Effector memory CD8-positive, alpha-beta T cell (primary cell): ENCODE measurements around the gene LRIF1.
"Not testable (repeated sequence)": the region's sequence is repeated elsewhere in the genome, so short reads cannot be mapped to it uniquely, and the experiment has no call there.

Experiments
- ATAC-seq: fragments of 150-1000 bp; cut with Tn5 transposase; replicated peaks from 2 replicates; pipeline ENCODE4 v1.10.0; 2021; ENCODE audit warnings: mild to moderate bottlenecking, moderate library complexity
- DNase-seq, 3 experiments: peaks; one replicate each; pipeline ENCODE4 v3.0.0; 2021
- H3K27ac Mint-ChIP-seq, 2 donors: one replicate each; pipeline ENCODE4 v1.8.0; 2022; ENCODE audit warnings: mild to moderate bottlenecking in 2 of 2, mixed read lengths in 2 of 2, moderate library complexity in 2 of 2
- H3K27me3 Mint-ChIP-seq, 2 donors: one replicate each; pipeline ENCODE4 v1.8.0; 2022; ENCODE audit warnings: mixed read lengths in 2 of 2
- H3K36me3 Mint-ChIP-seq: one replicate; pipeline ENCODE4 v1.8.0; 2022; ENCODE audit warnings: mild to moderate bottlenecking, moderate library complexity, mixed read lengths; ENCODE audit not compliant: insufficient read depth
- H3K4me1 Mint-ChIP-seq, 2 donors: one replicate each; pipeline ENCODE4 v1.8.0; 2022; ENCODE audit warnings: low read depth in 2 of 2, mixed read lengths in 2 of 2
- H3K4me3 Mint-ChIP-seq, 2 donors: one replicate each; pipeline ENCODE4 v1.8.0; 2022; ENCODE audit warnings: mild to moderate bottlenecking in 2 of 2, mixed read lengths in 2 of 2, moderate library complexity in 2 of 2
- H3K9me3 Mint-ChIP-seq, 2 donors: one replicate each; pipeline ENCODE4 v1.8.0; 2022; ENCODE audit warnings: mixed read lengths in 2 of 2
- total RNA-seq, 9 experiments: gene quantifications; one replicate each; lab custom pipeline; 2026; lab: John Stamatoyannopoulos, UW

Gene LRIF1
- 18.8 to 53.3 (median 34.9) reads per million in 9 experiments for total RNA-seq

- Mint-ChIP-seq H3K36me3 (peaks cover 25% of the 10 kb centered on the region), H3K27ac (peak within 1 kb of the TSS; percentile 96 to 98), H3K27me3 (peaks cover 9 to 12% of the 10 kb centered on the region in 2 donors), H3K9me3 (peaks cover 12 to 37% of the 10 kb centered on the region in 2 donors), H3K4me3 (peak within 1 kb of the TSS; percentile 85 to 92), H3K4me1 (peaks cover 32 to 37% of the 10 kb centered on the region in 2 donors)
- DNase-seq: peak; percentile 99 to 100 (median 100)
- ATAC-seq: peak; percentile 92
Measured at GRCh38 chr1:110963691-110964454, at the start of gene LRIF1. TSS of gene LRIF1 (minus strand) at chr1:110963922. CDS start at chr1:110963688, 234 bp downstream.

- H3K27ac Mint-ChIP-seq: no peak overlapping the region
- H3K27me3 Mint-ChIP-seq: peaks cover 69 to 76% of the 10 kb centered on the region in 2 donors
Measured at GRCh38 chr1:111008031-111008430, 44.3 kb upstream of the LRIF1 start.

GRCh38 chr1:111006556-111006955 is 42.8 kb upstream of the LRIF1 start:
- no peak overlapping the region for H3K4me3 Mint-ChIP-seq
- no peak for DNase-seq
- no peak for ATAC-seq
- no peak overlapping the region for H3K27ac Mint-ChIP-seq
- no peaks in the 10 kb centered on the region for H3K4me1 Mint-ChIP-seq
- H3K9me3 Mint-ChIP-seq: peaks cover 0 to 3% of the 10 kb centered on the region in 2 donors
- H3K36me3 Mint-ChIP-seq: peaks cover 3% of the 10 kb centered on the region
- H3K27me3 Mint-ChIP-seq: peaks cover 84 to 85% of the 10 kb centered on the region in 2 donors

More at GRCh38 chr1:111008031-111008430, 44.3 kb upstream of the LRIF1 start:
- no peaks in the 10 kb centered on the region for H3K4me1 Mint-ChIP-seq
- ATAC-seq (no peak), DNase-seq (no peak)
- peaks cover 3% of the 10 kb centered on the region for H3K36me3 Mint-ChIP-seq
- H3K9me3 Mint-ChIP-seq: peaks cover 0 to 3% of the 10 kb centered on the region in 2 donors
- H3K4me3 Mint-ChIP-seq: no peak overlapping the region

GRCh38 chr1:110999607-111000006 is 35.9 kb upstream of the LRIF1 start:
- not testable (repeated sequence) for DNase-seq, ATAC-seq, H3K27ac Mint-ChIP-seq, H3K4me3 Mint-ChIP-seq, H3K4me1 Mint-ChIP-seq, H3K9me3 Mint-ChIP-seq, H3K36me3 Mint-ChIP-seq
- H3K27me3 Mint-ChIP-seq: peaks cover 76 to 81% of the 10 kb centered on the region in 2 donors

- DNase-seq, H3K9me3 Mint-ChIP-seq, H3K36me3 Mint-ChIP-seq, H3K4me3 Mint-ChIP-seq, H3K27ac Mint-ChIP-seq: not testable (repeated sequence)
- Mint-ChIP-seq H3K27me3 (peaks cover 9 to 18% of the 10 kb centered on the region in 2 donors), H3K4me1 (peaks cover 7 to 12% of the 10 kb centered on the region in 2 donors)
- peak; percentile 59 for ATAC-seq
Measured at GRCh38 chr1:110992329-110992728, 28.6 kb upstream of the LRIF1 start.

- not testable (repeated sequence) for H3K9me3 Mint-ChIP-seq, H3K27ac Mint-ChIP-seq, DNase-seq, ATAC-seq, H3K4me3 Mint-ChIP-seq, H3K36me3 Mint-ChIP-seq
- peaks cover 7 to 12% of the 10 kb centered on the region in 2 donors for H3K4me1 Mint-ChIP-seq
- peaks cover 8 to 11% of the 10 kb centered on the region in 2 donors for H3K27me3 Mint-ChIP-seq
Measured at GRCh38 chr1:110991295-110991694, 27.6 kb upstream of the LRIF1 start.

GRCh38 chr1:110990541-110990940 is 26.8 kb upstream of the LRIF1 start:
- H3K9me3 Mint-ChIP-seq: no peaks in the 10 kb centered on the region
- H3K27me3 Mint-ChIP-seq: peaks cover 4 to 7% of the 10 kb centered on the region in 2 donors
- ATAC-seq (no peak), DNase-seq (no peak)
- H3K36me3 Mint-ChIP-seq: no peaks in the 10 kb centered on the region
- H3K27ac Mint-ChIP-seq: no peak overlapping the region
- H3K4me1 Mint-ChIP-seq: peaks cover 7 to 12% of the 10 kb centered on the region in 2 donors
- H3K4me3 Mint-ChIP-seq: no peak overlapping the region

- Mint-ChIP-seq H3K9me3 (peaks cover 11 to 12% of the 10 kb centered on the region in 2 donors), H3K4me1 (peaks cover 21 to 23% of the 10 kb centered on the region in 2 donors), H3K4me3 (no peak overlapping the region), H3K27ac (no peak overlapping the region), H3K27me3 (peaks cover 0 to 5% of the 10 kb centered on the region in 2 donors), H3K36me3 (peaks cover 5% of the 10 kb centered on the region)
- DNase-seq (no peak), ATAC-seq (no peak)
Measured at GRCh38 chr1:110986407-110986891, 22.7 kb upstream of the LRIF1 start.

- H3K9me3 Mint-ChIP-seq: peaks cover 15 to 21% of the 10 kb centered on the region in 2 donors
- peaks cover 11 to 14% of the 10 kb centered on the region in 2 donors for H3K27me3 Mint-ChIP-seq
- peak; percentile 32 to 40 (median 33) for DNase-seq
- H3K36me3 Mint-ChIP-seq: peaks cover 7% of the 10 kb centered on the region
- H3K27ac Mint-ChIP-seq: peak overlapping the region; percentile 0 to 12
- H3K4me3 Mint-ChIP-seq: peak overlapping the region; percentile 24 to 55
- H3K4me1 Mint-ChIP-seq: peaks cover 25 to 26% of the 10 kb centered on the region in 2 donors
- ATAC-seq: peak; percentile 100
Measured at GRCh38 chr1:110982320-110982719, 18.6 kb upstream of the LRIF1 start.

GRCh38 chr1:110979154-110979553 is 15.4 kb upstream of the LRIF1 start:
- H3K27ac Mint-ChIP-seq: no peak overlapping the region
- ATAC-seq (no peak), DNase-seq (no peak)
- H3K4me1 Mint-ChIP-seq: peaks cover 19 to 26% of the 10 kb centered on the region in 2 donors
- H3K27me3 Mint-ChIP-seq: peaks cover 11 to 21% of the 10 kb centered on the region in 2 donors
- no peak overlapping the region for H3K4me3 Mint-ChIP-seq
- H3K36me3 Mint-ChIP-seq: peaks cover 7% of the 10 kb centered on the region
- peaks cover 19% of the 10 kb centered on the region in 2 donors for H3K9me3 Mint-ChIP-seq

- no peaks in the 10 kb centered on the region for H3K36me3 Mint-ChIP-seq
- DNase-seq (no peak), ATAC-seq (no peak)
- no peak overlapping the region for H3K27ac Mint-ChIP-seq
- H3K4me3 Mint-ChIP-seq: no peak overlapping the region
- peaks cover 10 to 14% of the 10 kb centered on the region in 2 donors for H3K9me3 Mint-ChIP-seq
- H3K27me3 Mint-ChIP-seq: peaks cover 38 to 47% of the 10 kb centered on the region in 2 donors
- peaks cover 5% of the 10 kb centered on the region in 2 donors for H3K4me1 Mint-ChIP-seq
Measured at GRCh38 chr1:110976089-110976488, 12.4 kb upstream of the LRIF1 start.

GRCh38 chr1:110975265-110975664 is 11.5 kb upstream of the LRIF1 start:
- peaks cover 38 to 52% of the 10 kb centered on the region in 2 donors for H3K27me3 Mint-ChIP-seq
- H3K36me3 Mint-ChIP-seq: no peaks in the 10 kb centered on the region
- no peak overlapping the region for H3K27ac Mint-ChIP-seq
- no peak for ATAC-seq
- no peak for DNase-seq
- H3K4me1 Mint-ChIP-seq: no peaks in the 10 kb centered on the region
- no peak overlapping the region for H3K4me3 Mint-ChIP-seq
- H3K9me3 Mint-ChIP-seq: peaks cover 6% of the 10 kb centered on the region in 2 donors

GRCh38 chr1:110967256-110967655 is 3.5 kb upstream of the LRIF1 start:
- Mint-ChIP-seq H3K36me3 (peaks cover 21% of the 10 kb centered on the region), H3K4me3 (no peak overlapping the region), H3K27ac (no peak overlapping the region), H3K9me3 (peaks cover 14 to 24% of the 10 kb centered on the region in 2 donors), H3K4me1 (peaks cover 19 to 20% of the 10 kb centered on the region in 2 donors), H3K27me3 (peaks cover 39 to 43% of the 10 kb centered on the region in 2 donors)
- DNase-seq: no peak
- ATAC-seq: no peak
